PC-9 (cell line): Measurements from ENCODE around the gene SGK1. TPM values are rescaled to one million over a fixed set of nuclear protein-coding genes. Genes with fewer than 3 reads are reported as not detected.
A peak's percentile ranks its signal among the peaks of the same experiment; 100 is the strongest.

ENCODE experiments used
- BruUV-seq: library from RNA; stranded (reverse); fragments of 400-500 nt; replicated peaks from 2 replicates; lab custom pipeline; 2021; lab: Mats Ljungman, UMichigan
- CTCF ChIA-PET: fragments of 300-600 bp; sonication (Branson Sonifier 250); formaldehyde crosslinking; loops from one replicate; lab custom pipeline; 2022; ENCODE audit warnings: antibody characterized with exemption; lab: Charles Lee
- POLR2A ChIA-PET: fragments of 300-600 bp; sonication (Branson Sonifier 250); formaldehyde crosslinking; loops from one replicate; lab custom pipeline; 2022; ENCODE audit warnings: antibody characterized with exemption; ENCODE audit not compliant: unreplicated experiment; lab: Charles Lee
- DNase-seq, 2 experiments: peaks; one replicate each; pipeline versions ENCODE4 v3.0.0 to v3.0.0-alpha.2; 2015 to 2022; ENCODE audit warnings: mixed read lengths in 1 of 2
- H2AFZ ChIP-seq: fragments of 200-600 bp; sonication (generic); 2 replicates; pipeline ENCODE4 v1.8.1; 2017; ENCODE audit warnings: antibody characterized with exemption
- H3F3A ChIP-seq: fragments of 200-600 bp; sonication (generic); 2 replicates; pipeline ENCODE4 v1.8.1; 2017; ENCODE audit warnings: antibody characterized with exemption, mild to moderate bottlenecking, low read depth; ENCODE audit not compliant: insufficient read depth
- H3K27ac ChIP-seq: fragments of 200-600 bp; sonication (generic); 2 replicates; pipeline ENCODE4 v1.6.1; 2016; ENCODE audit warnings: mixed run types
- H3K27me3 ChIP-seq: fragments of 200-600 bp; sonication (generic); 2 replicates; pipeline ENCODE4 v1.6.1; 2016; ENCODE audit warnings: low read depth, mixed run types; ENCODE audit not compliant: insufficient read depth
- H3K36me3 ChIP-seq: fragments of 200-600 bp; sonication (generic); 2 replicates; pipeline ENCODE4 v1.6.1; 2016; ENCODE audit warnings: low read depth, mixed run types
- H3K4me1 ChIP-seq: fragments of 200-600 bp; sonication (generic); replicated peaks from 2 replicates; pipeline ENCODE4 v1.6.1; 2016; ENCODE audit warnings: mixed run types; ENCODE audit not compliant: insufficient read depth
- H3K4me2 ChIP-seq: fragments of 200-600 bp; sonication (generic); 2 replicates; pipeline ENCODE4 v1.6.1; 2017; ENCODE audit warnings: mixed run types
- H3K4me3 ChIP-seq: fragments of 200-600 bp; sonication (generic); 2 replicates; pipeline ENCODE4 v1.6.1; 2016; ENCODE audit warnings: mixed run types
- H3K79me2 ChIP-seq: fragments of 200-600 bp; sonication (generic); 2 replicates; pipeline ENCODE4 v1.6.1; 2017; ENCODE audit warnings: low read depth, mixed run types
- H3K9me2 ChIP-seq: fragments of 200-600 bp; sonication (generic); 2 replicates; pipeline ENCODE4 v1.8.1; 2017; ENCODE audit warnings: mild to moderate bottlenecking; ENCODE audit not compliant: insufficient read depth
- H3K9me3 ChIP-seq: fragments of 200-600 bp; sonication (generic); 2 replicates; pipeline ENCODE4 v1.8.1; 2016; ENCODE audit warnings: low read depth; ENCODE audit not compliant: insufficient read depth
- H4K20me1 ChIP-seq: fragments of 200-600 bp; sonication (generic); 2 replicates; pipeline ENCODE4 v1.8.1; 2017; ENCODE audit not compliant: insufficient read depth
- CTCF ChIP-seq: fragments of 200-600 bp; sonication (generic); conservative IDR thresholded peaks from 2 replicates; pipeline ENCODE4 v1.6.1; 2017; ENCODE audit warnings: mixed run types, antibody characterized with exemption, mild to moderate bottlenecking, moderate library complexity
- EZH2 ChIP-seq: fragments of 200-600 bp; sonication (generic); IDR thresholded peaks from 2 replicates; pipeline ENCODE4 v1.8.0; 2017; ENCODE audit warnings: antibody characterized with exemption, low read depth
- intact Hi-C: fragments of 100-400 bp; cut with micrococcal nuclease; formaldehyde crosslinking; loops from one replicate; pipeline ENCODE4 v1.10.0; 2022; ENCODE audit not compliant: unreplicated experiment
- total RNA-seq: library from RNA; stranded (reverse); gene quantifications from 2 replicates; pipeline ENCODE4 v1.2.3, GENCODE V29; 2021

SGK1 gene
- total RNA-seq, 1 experiment from 2014 or later: 11.3 TPM

- no TSS peak for BruUV-seq
- H3K9me2 ChIP-seq: no peaks in the 10 kb centered on the region
- TF ChIP-seq EZH2: no peak
- no peak for TF ChIP-seq CTCF
- H2AFZ ChIP-seq: 0 out of 2 replicates have a peak overlapping the region, but pooled peaks have one; percentile 1
- no peaks in the 10 kb centered on the region for H3K9me3 ChIP-seq
- H3K27me3 ChIP-seq: no peaks in the 10 kb centered on the region
- no peak overlapping the region for H3K4me2 ChIP-seq
- no peaks in the 10 kb centered on the region for H3K4me1 ChIP-seq
- H4K20me1 ChIP-seq: no peaks in the 10 kb centered on the region
- H3K27ac ChIP-seq: no peak overlapping the region
- no peaks in the 10 kb centered on the region for H3F3A ChIP-seq
- ChIA-PET POLR2A (no interaction called here), CTCF (no interaction called here)
- H3K4me3 ChIP-seq: no peak overlapping the region
- no peak for DNase-seq
- H3K79me2 ChIP-seq: no peaks in the 10 kb centered on the region
- H3K36me3 ChIP-seq: no peaks in the 10 kb centered on the region
- intact Hi-C loops: no loop called here
Measured at GRCh38 chr6:134190883-134191282, 127.0 kb downstream of the SGK1 start.

GRCh38 chr6:134187751-134188150, 130.2 kb downstream of the SGK1 start:
- H3K9me3 ChIP-seq: no peaks in the 10 kb centered on the region
- H3K27ac ChIP-seq: no peak overlapping the region
- H3F3A ChIP-seq: no peaks in the 10 kb centered on the region
- no peaks in the 10 kb centered on the region for H3K9me2 ChIP-seq
- H3K79me2 ChIP-seq: no peaks in the 10 kb centered on the region
- CTCF ChIA-PET: no interaction called here
- no peak overlapping the region for H2AFZ ChIP-seq
- POLR2A ChIA-PET: no interaction called here
- no peak overlapping the region for H3K4me2 ChIP-seq
- DNase-seq: no peak
- no TSS peak for BruUV-seq
- intact Hi-C loops: no loop called here
- H3K4me3 ChIP-seq: no peak overlapping the region
- no peaks in the 10 kb centered on the region for H3K27me3 ChIP-seq
- no peaks in the 10 kb centered on the region for H3K36me3 ChIP-seq
- no peaks in the 10 kb centered on the region for H4K20me1 ChIP-seq
- TF ChIP-seq CTCF: no peak
- TF ChIP-seq EZH2: no peak
- H3K4me1 ChIP-seq: no peaks in the 10 kb centered on the region

- Histone ChIP-seq H3F3A (no peaks in the 10 kb centered on the region), H2AFZ (no peak overlapping the region), H3K36me3 (no peaks in the 10 kb centered on the region), H3K9me3 (no peaks in the 10 kb centered on the region), H3K4me1 (no peaks in the 10 kb centered on the region), H4K20me1 (no peaks in the 10 kb centered on the region), H3K27ac (no peak overlapping the region), H3K4me3 (no peak overlapping the region), H3K9me2 (no peaks in the 10 kb centered on the region), H3K4me2 (no peak overlapping the region), H3K79me2 (no peaks in the 10 kb centered on the region), H3K27me3 (no peaks in the 10 kb centered on the region)
- CTCF ChIA-PET: no interaction called here
- no peak for DNase-seq
- no TSS peak for BruUV-seq
- TF ChIP-seq CTCF: no peak
- TF ChIP-seq EZH2: no peak
- POLR2A ChIA-PET: no interaction called here
- intact Hi-C loops: no loop called here
Measured at GRCh38 chr6:134187154-134187553, 130.8 kb downstream of the SGK1 start.
